IgD-negative memory B cell (primary cell): ENCODE data around the gene ZFAND6. TPM values are rescaled to one million over a fixed set of nuclear protein-coding genes. Genes with fewer than 3 reads are reported as not detected.
A peak's percentile ranks its signal among the peaks of the same experiment; 100 is the strongest.

ENCODE experiments used
- H3K27ac Mint-ChIP-seq, 3 donors: one replicate each; pipeline ENCODE4 v1.8.0; 2020 to 2022; ENCODE audit warnings: mild to moderate bottlenecking in 3 of 3, mixed read lengths in 3 of 3, moderate library complexity in 1 of 3
- H3K27me3 Mint-ChIP-seq: one replicate; pipeline ENCODE4 v1.8.0; 2021; ENCODE audit warnings: mixed read lengths
- H3K36me3 Mint-ChIP-seq: one replicate; pipeline ENCODE4 v1.8.0; 2020; ENCODE audit warnings: mild to moderate bottlenecking, mixed read lengths
- H3K4me1 Mint-ChIP-seq, 3 donors: one replicate each; pipeline ENCODE4 v1.8.0; 2020 to 2022; ENCODE audit warnings: mixed read lengths in 3 of 3, mild to moderate bottlenecking in 1 of 3
- H3K4me3 Mint-ChIP-seq, 4 donors: one replicate each; pipeline ENCODE4 v1.8.0; 2020 to 2022; ENCODE audit warnings: mild to moderate bottlenecking in 4 of 4, mixed read lengths in 4 of 4, moderate library complexity in 3 of 4
- H3K9me3 Mint-ChIP-seq, 3 donors: one replicate each; pipeline ENCODE4 v1.8.0; 2020 to 2021; ENCODE audit warnings: mixed read lengths in 3 of 3, mild to moderate bottlenecking in 1 of 3
- polyA plus RNA-seq: library from polyadenylated mRNA; unstranded; fragments of 300-500 nt; fragmentation: Illumina TruSeq; gene quantifications from one replicate; pipeline ENCODE4 v1.2.3, GENCODE V29; 2021

The ZFAND6 gene
- polyA plus RNA-seq, 1 donor from 2014 or later, result 216 TPM

GRCh38 chr15:80169768-80170357 is 110.4 kb downstream of the ZFAND6 start:
- Mint-ChIP-seq H3K36me3 (peaks cover 1% of the 10 kb centered on the region), H3K27me3 (no peaks in the 10 kb centered on the region), H3K27ac (no peak overlapping the region), H3K4me1 (peaks cover 0 to 3% (median 0%) of the 10 kb centered on the region in 3 donors), H3K4me3 (no peak overlapping the region), H3K9me3 (no peaks in the 10 kb centered on the region)

GRCh38 chr15:80170596-80170995 is 111.1 kb downstream of the ZFAND6 start:
- peaks cover 0 to 3% (median 0%) of the 10 kb centered on the region in 3 donors for H3K4me1 Mint-ChIP-seq
- no peak overlapping the region for H3K27ac Mint-ChIP-seq
- no peaks in the 10 kb centered on the region for H3K9me3 Mint-ChIP-seq
- H3K27me3 Mint-ChIP-seq, result no peaks in the 10 kb centered on the region
- no peak overlapping the region for H3K4me3 Mint-ChIP-seq
- peaks cover 1% of the 10 kb centered on the region for H3K36me3 Mint-ChIP-seq

GRCh38 chr15:80171787-80172186 is 112.3 kb downstream of the ZFAND6 start:
- no peaks in the 10 kb centered on the region for H3K9me3 Mint-ChIP-seq
- peaks cover 3% of the 10 kb centered on the region for H3K36me3 Mint-ChIP-seq
- H3K4me3 Mint-ChIP-seq, result no peak overlapping the region
- no peaks in the 10 kb centered on the region for H3K27me3 Mint-ChIP-seq
- H3K27ac Mint-ChIP-seq, result no peak overlapping the region
- H3K4me1 Mint-ChIP-seq, result peaks cover 0 to 3% (median 0%) of the 10 kb centered on the region in 3 donors

- Mint-ChIP-seq H3K9me3 (no peaks in the 10 kb centered on the region), H3K4me1 (peaks cover 0 to 3% (median 0%) of the 10 kb centered on the region in 3 donors), H3K36me3 (peaks cover 2% of the 10 kb centered on the region), H3K27me3 (no peaks in the 10 kb centered on the region), H3K27ac (peak overlapping the region in 1 of 3 donors; percentile 19), H3K4me3 (no peak overlapping the region)
These were observed 112.9 kb downstream of the ZFAND6 start for GRCh38 chr15:80172401-80172800.

GRCh38 chr15:80173022-80173759 is 113.7 kb downstream of the ZFAND6 start:
- no peak overlapping the region for H3K4me3 Mint-ChIP-seq
- H3K27me3 Mint-ChIP-seq, result no peaks in the 10 kb centered on the region
- peaks cover 0 to 3% (median 0%) of the 10 kb centered on the region in 3 donors for H3K4me1 Mint-ChIP-seq
- no peak overlapping the region for H3K27ac Mint-ChIP-seq
- peaks cover 6% of the 10 kb centered on the region for H3K36me3 Mint-ChIP-seq
- no peaks in the 10 kb centered on the region for H3K9me3 Mint-ChIP-seq

- Mint-ChIP-seq H3K9me3 (no peaks in the 10 kb centered on the region), H3K27ac (no peak overlapping the region), H3K36me3 (peaks cover 6% of the 10 kb centered on the region), H3K27me3 (no peaks in the 10 kb centered on the region), H3K4me1 (peaks cover 0 to 3% (median 0%) of the 10 kb centered on the region in 3 donors), H3K4me3 (no peak overlapping the region)
These were observed 114.7 kb downstream of the ZFAND6 start for GRCh38 chr15:80174017-80174746.

GRCh38 chr15:80175436-80175835 is 116.0 kb downstream of the ZFAND6 start:
- no peaks in the 10 kb centered on the region for H3K27me3 Mint-ChIP-seq
- peaks cover 6% of the 10 kb centered on the region for H3K36me3 Mint-ChIP-seq
- no peak overlapping the region for H3K27ac Mint-ChIP-seq
- H3K4me1 Mint-ChIP-seq, result peaks cover 0 to 3% (median 0%) of the 10 kb centered on the region in 3 donors
- H3K4me3 Mint-ChIP-seq, result no peak overlapping the region
- no peaks in the 10 kb centered on the region for H3K9me3 Mint-ChIP-seq

- Mint-ChIP-seq H3K4me3 (no peak overlapping the region), H3K4me1 (peaks cover 0 to 3% (median 0%) of the 10 kb centered on the region in 3 donors), H3K27me3 (no peaks in the 10 kb centered on the region), H3K9me3 (no peaks in the 10 kb centered on the region), H3K36me3 (peaks cover 6% of the 10 kb centered on the region), H3K27ac (no peak overlapping the region)
These were observed 117.0 kb downstream of the ZFAND6 start for GRCh38 chr15:80176443-80176842.

GRCh38 chr15:80177156-80177555 is 117.7 kb downstream of the ZFAND6 start:
- Mint-ChIP-seq H3K27ac (no peak overlapping the region), H3K9me3 (no peaks in the 10 kb centered on the region), H3K4me1 (peaks cover 0 to 3% (median 0%) of the 10 kb centered on the region in 3 donors), H3K36me3 (peaks cover 6% of the 10 kb centered on the region), H3K27me3 (no peaks in the 10 kb centered on the region), H3K4me3 (no peak overlapping the region)

- Mint-ChIP-seq H3K36me3 (peaks cover 6% of the 10 kb centered on the region), H3K27ac (no peak overlapping the region), H3K27me3 (no peaks in the 10 kb centered on the region), H3K4me3 (no peak overlapping the region), H3K4me1 (no peaks in the 10 kb centered on the region), H3K9me3 (no peaks in the 10 kb centered on the region)
These were observed 119.7 kb downstream of the ZFAND6 start for GRCh38 chr15:80179025-80179759.

- Mint-ChIP-seq H3K4me1 (no peaks in the 10 kb centered on the region), H3K4me3 (no peak overlapping the region), H3K9me3 (no peaks in the 10 kb centered on the region), H3K36me3 (peaks cover 6% of the 10 kb centered on the region), H3K27ac (no peak overlapping the region), H3K27me3 (no peaks in the 10 kb centered on the region)
These were observed 120.5 kb downstream of the ZFAND6 start for GRCh38 chr15:80179935-80180334.

- H3K4me3 Mint-ChIP-seq, result no peak overlapping the region
- H3K4me1 Mint-ChIP-seq, result no peaks in the 10 kb centered on the region
- H3K9me3 Mint-ChIP-seq, result peaks cover 0 to 3% (median 0%) of the 10 kb centered on the region in 3 donors
- peaks cover 9% of the 10 kb centered on the region for H3K36me3 Mint-ChIP-seq
- no peaks in the 10 kb centered on the region for H3K27me3 Mint-ChIP-seq
- no peak overlapping the region for H3K27ac Mint-ChIP-seq
These were observed 121.0 kb downstream of the ZFAND6 start for GRCh38 chr15:80180468-80180867.

GRCh38 chr15:80180986-80181385 is 121.5 kb downstream of the ZFAND6 start:
- no peak overlapping the region for H3K4me3 Mint-ChIP-seq
- H3K4me1 Mint-ChIP-seq, result no peaks in the 10 kb centered on the region
- no peak overlapping the region for H3K27ac Mint-ChIP-seq
- H3K9me3 Mint-ChIP-seq, result peaks cover 0 to 3% (median 0%) of the 10 kb centered on the region in 3 donors
- H3K27me3 Mint-ChIP-seq, result no peaks in the 10 kb centered on the region
- H3K36me3 Mint-ChIP-seq, result peaks cover 8% of the 10 kb centered on the region

GRCh38 chr15:80182611-80183261 is 123.3 kb downstream of the ZFAND6 start:
- H3K27me3 Mint-ChIP-seq, result no peaks in the 10 kb centered on the region
- H3K4me1 Mint-ChIP-seq, result no peaks in the 10 kb centered on the region
- H3K27ac Mint-ChIP-seq, result no peak overlapping the region
- H3K9me3 Mint-ChIP-seq, result peaks cover 0 to 3% (median 0%) of the 10 kb centered on the region in 3 donors
- H3K36me3 Mint-ChIP-seq, result peaks cover 12% of the 10 kb centered on the region
- no peak overlapping the region for H3K4me3 Mint-ChIP-seq
